ENCODE results near the gene RAB3C.

The RAB3C gene

GRCh38 chr5:58787987-58788386 is 205.1 kb downstream of the RAB3C start:
- Histone ChIP-seq H3K4me2 (no peak overlapping the region), H3K36me3 (ENCODE audit: insufficient read depth) (no peaks in the 10 kb centered on the region), H3K9ac (no peak overlapping the region), H3K4me3 (IDR thresholded peaks at IDR 0.05; ENCODE audit: insufficient read depth, low read depth, low read length) (no peak overlapping the region), H4K20me1 (ENCODE audit: insufficient read depth) (no peaks in the 10 kb centered on the region), H3K4me1 (ENCODE audit: low read depth, poor library complexity, severe bottlenecking) (no peaks in the 10 kb centered on the region), H3K27me3 (ENCODE audit: insufficient read depth, low read depth) (no peaks in the 10 kb centered on the region), H3K79me2 (ENCODE audit: insufficient read depth, low read depth) (no peaks in the 10 kb centered on the region), H2AFZ (ENCODE audit: low read depth) (no peak overlapping the region), H3K27ac (no peak overlapping the region)
- TF ChIP-seq CTCF (conservative IDR thresholded peaks at IDR 0.05; ENCODE audit: low read depth, low read length) = no peak

GRCh38 chr5:58793888-58794657 is 211.2 kb downstream of the RAB3C start:
- Histone ChIP-seq H3K27ac (no peak overlapping the region), H3K36me3 (ENCODE audit: insufficient read depth) (no peaks in the 10 kb centered on the region)

GRCh38 chr5:58794875-58795274 is 212.0 kb downstream of the RAB3C start:
- Histone ChIP-seq H2AFZ (ENCODE audit: low read depth) (no peak overlapping the region), H3K27me3 (ENCODE audit: insufficient read depth, low read depth) (no peaks in the 10 kb centered on the region), H3K4me2 (no peak overlapping the region), H3K27ac (no peak overlapping the region), H3K9ac (no peak overlapping the region), H4K20me1 (ENCODE audit: insufficient read depth) (no peaks in the 10 kb centered on the region), H3K4me3 (IDR thresholded peaks at IDR 0.05; ENCODE audit: insufficient read depth, low read depth, low read length) (no peak overlapping the region), H3K36me3 (ENCODE audit: insufficient read depth) (no peaks in the 10 kb centered on the region), H3K79me2 (ENCODE audit: insufficient read depth, low read depth) (no peaks in the 10 kb centered on the region), H3K4me1 (ENCODE audit: low read depth, poor library complexity, severe bottlenecking) (no peaks in the 10 kb centered on the region)
- no peak for TF ChIP-seq CTCF (conservative IDR thresholded peaks at IDR 0.05; ENCODE audit: low read depth, low read length)

More at GRCh38 chr5:58793888-58794657, 211.2 kb downstream of the RAB3C start:
- Histone ChIP-seq H4K20me1 (ENCODE audit: insufficient read depth) (no peaks in the 10 kb centered on the region), H3K4me3 (IDR thresholded peaks at IDR 0.05; ENCODE audit: insufficient read depth, low read depth, low read length) (no peak overlapping the region), H3K4me1 (ENCODE audit: low read depth, poor library complexity, severe bottlenecking) (no peaks in the 10 kb centered on the region), H3K27me3 (ENCODE audit: insufficient read depth, low read depth) (no peaks in the 10 kb centered on the region), H2AFZ (ENCODE audit: low read depth) (no peak overlapping the region), H3K9ac (no peak overlapping the region), H3K79me2 (ENCODE audit: insufficient read depth, low read depth) (no peaks in the 10 kb centered on the region), H3K4me2 (no peak overlapping the region)
- no peak for TF ChIP-seq CTCF (conservative IDR thresholded peaks at IDR 0.05; ENCODE audit: low read depth, low read length)

- Histone ChIP-seq H3K4me3 (IDR thresholded peaks at IDR 0.05; ENCODE audit: insufficient read depth, low read depth, low read length) (no peak overlapping the region), H3K79me2 (ENCODE audit: insufficient read depth, low read depth) (no peaks in the 10 kb centered on the region), H3K4me2 (no peak overlapping the region), H2AFZ (ENCODE audit: low read depth) (no peak overlapping the region), H3K27ac (no peak overlapping the region), H3K4me1 (ENCODE audit: low read depth, poor library complexity, severe bottlenecking) (no peaks in the 10 kb centered on the region), H3K27me3 (ENCODE audit: insufficient read depth, low read depth) (no peaks in the 10 kb centered on the region), H3K9ac (no peak overlapping the region), H4K20me1 (ENCODE audit: insufficient read depth) (no peaks in the 10 kb centered on the region), H3K36me3 (ENCODE audit: insufficient read depth) (no peaks in the 10 kb centered on the region)
- TF ChIP-seq CTCF (conservative IDR thresholded peaks at IDR 0.05; ENCODE audit: low read depth, low read length) = no peak
Observed at GRCh38 chr5:58795327-58795726, 212.5 kb downstream of the RAB3C start.
